HEK293T (cell line): ENCODE results near the gene CD14.
"Not testable (repeated sequence)": the region's sequence is repeated elsewhere in the genome, so short reads cannot be mapped to it uniquely, and the experiment has no call there.

Experiments
- ARNT ChIP-seq: fragments of 450-650 bp; IDR thresholded peaks from 2 replicates; pipeline ENCODE4 v1.6.1; 2017; ENCODE audit warnings: mild to moderate bottlenecking
- BHLHE40 ChIP-seq: fragments of 450-650 bp; IDR thresholded peaks from 2 replicates; pipeline ENCODE4 v1.6.1; 2016; ENCODE audit warnings: mild to moderate bottlenecking, moderate library complexity, borderline replicate concordance
- ELF4 ChIP-seq: fragments of 450-650 bp; IDR thresholded peaks from 2 replicates; pipeline ENCODE4 v1.6.1; 2017; ENCODE audit warnings: antibody characterized with exemption
- FOXK2 ChIP-seq: fragments of 450-650 bp; IDR thresholded peaks from 2 replicates; pipeline ENCODE4 v1.6.1; 2016; ENCODE audit warnings: mild to moderate bottlenecking
- FOXM1 ChIP-seq: fragments of 450-650 bp; IDR thresholded peaks from 2 replicates; pipeline ENCODE4 v1.6.1; 2017; ENCODE audit warnings: mild to moderate bottlenecking, borderline replicate concordance
- HDGF ChIP-seq: fragments of 450-650 bp; IDR thresholded peaks from 2 replicates; pipeline ENCODE4 v1.6.1; 2017; ENCODE audit warnings: antibody characterized with exemption, borderline replicate concordance
- SP1 ChIP-seq: fragments of 450-650 bp; IDR thresholded peaks from 2 replicates; pipeline ENCODE4 v1.6.1; 2017
- SUZ12 ChIP-seq: fragments of 450-650 bp; IDR thresholded peaks from 2 replicates; pipeline ENCODE4 v1.6.1; 2016; ENCODE audit warnings: mild to moderate bottlenecking
- TARDBP ChIP-seq: fragments of 450-650 bp; IDR thresholded peaks from 2 replicates; pipeline ENCODE4 v1.6.1; 2016
- TF ChIP-seq, protein P1 (sequence below): fragments of 450-650 bp; IDR thresholded peaks from 2 replicates; pipeline ENCODE4 v1.6.1; 2016

DNA sequence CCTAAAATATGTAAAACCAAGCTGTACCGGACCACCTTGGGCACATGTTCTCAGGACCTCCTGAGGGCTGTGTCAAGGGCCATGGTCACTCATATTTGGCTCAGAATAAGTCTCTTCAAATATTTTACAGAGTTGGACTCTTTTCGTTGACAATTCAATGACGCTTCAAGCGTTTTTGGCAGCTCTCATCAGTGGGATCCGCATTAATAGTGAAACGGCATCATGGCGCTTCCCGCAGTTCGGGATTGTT lies 5.8 kb upstream of the CD14 start:
- not testable (repeated sequence) for TF ChIP-seq SUZ12, SP1, HDGF, TARDBP, ELF4, ARNT, FOXM1, BHLHE40, FOXK2
- TF ChIP-seq, protein P1, sequence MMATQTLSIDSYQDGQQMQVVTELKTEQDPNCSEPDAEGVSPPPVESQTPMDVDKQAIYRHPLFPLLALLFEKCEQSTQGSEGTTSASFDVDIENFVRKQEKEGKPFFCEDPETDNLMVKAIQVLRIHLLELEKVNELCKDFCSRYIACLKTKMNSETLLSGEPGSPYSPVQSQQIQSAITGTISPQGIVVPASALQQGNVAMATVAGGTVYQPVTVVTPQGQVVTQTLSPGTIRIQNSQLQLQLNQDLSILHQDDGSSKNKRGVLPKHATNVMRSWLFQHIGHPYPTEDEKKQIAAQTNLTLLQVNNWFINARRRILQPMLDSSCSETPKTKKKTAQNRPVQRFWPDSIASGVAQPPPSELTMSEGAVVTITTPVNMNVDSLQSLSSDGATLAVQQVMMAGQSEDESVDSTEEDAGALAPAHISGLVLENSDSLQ, result not testable (repeated sequence)
